Endothelial cell of hepatic sinusoid (primary cell): ENCODE results near the gene PCDHGB2.
"Not testable (repeated sequence)": the region's sequence is repeated elsewhere in the genome, so short reads cannot be mapped to it uniquely, and the experiment has no call there.

Experiments
- in situ Hi-C: cut with HindIII; loops from 2 replicates; pipeline ENCODE4 v1.10.0; 2017; ENCODE audit warnings: low sequenced_read_pairs

Gene PCDHGB2

GRCh38 chr5:141359790-141360426, at the start of gene PCDHGB2:
PCDHGB2 (plus strand) TSS chr5:141359994; CDS start chr5:141360136, 142 bp downstream.
- in situ Hi-C loops: no loop called here

DNA sequence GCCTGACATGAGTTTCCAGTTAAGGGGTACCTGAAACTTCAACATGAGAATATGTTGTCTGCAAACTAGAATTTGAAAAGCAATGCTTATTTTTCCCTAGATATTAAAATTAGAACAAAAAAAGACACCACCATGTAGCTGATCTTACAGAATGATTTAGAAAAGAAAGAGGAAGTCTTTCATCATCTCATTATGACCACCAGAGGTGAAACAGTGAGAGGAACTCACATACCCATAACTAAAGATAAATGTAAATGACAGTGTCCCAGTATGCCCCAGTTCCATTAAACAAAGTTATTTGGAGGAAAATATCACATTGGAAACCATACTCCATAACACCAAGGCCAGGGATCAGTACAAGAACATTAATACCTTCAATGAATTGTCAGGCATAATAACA, 46.1 kb upstream of the PCDHGB2 start:
- in situ Hi-C loops: no loop called here

DNA sequence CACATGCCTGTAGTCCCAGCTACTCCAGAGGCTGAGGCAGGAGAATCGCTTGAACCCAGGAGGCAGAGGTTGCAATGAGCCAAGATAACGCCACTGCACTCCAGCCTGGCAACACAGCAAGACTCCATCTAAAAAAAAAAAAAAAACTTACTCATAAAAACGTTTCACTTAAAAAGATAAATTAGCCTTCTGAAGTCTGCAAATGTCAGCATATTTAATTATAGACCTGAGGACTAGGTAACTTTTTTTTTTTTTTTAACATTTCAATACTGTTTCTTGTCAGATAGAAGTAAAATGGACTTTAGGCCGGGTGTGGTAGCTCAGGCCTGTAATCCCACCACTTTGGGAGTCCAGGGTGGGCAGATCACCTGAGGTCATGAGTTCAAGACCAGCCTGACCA, 42.8 kb upstream of the PCDHGB2 start:
- in situ Hi-C loops: not testable (repeated sequence)

DNA sequence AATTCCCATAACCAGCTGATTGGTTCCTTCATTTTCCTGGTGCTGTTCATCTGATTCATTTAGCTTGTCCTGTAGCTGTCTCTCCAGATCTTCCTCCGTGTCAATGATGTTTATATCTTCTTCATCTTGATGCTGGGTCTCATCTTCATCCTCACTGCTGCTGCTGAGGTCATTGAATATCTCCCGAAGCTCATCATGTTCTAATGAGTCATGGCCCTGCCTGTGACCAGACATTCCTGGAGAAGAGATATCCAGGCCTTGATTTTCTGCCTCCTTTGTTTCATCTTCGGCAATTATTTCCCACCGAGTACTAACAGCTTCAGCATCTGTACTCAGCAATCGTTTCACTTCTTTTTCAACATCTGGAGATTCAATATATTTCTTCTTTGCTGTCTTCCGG, 40.6 kb upstream of the PCDHGB2 start:
- in situ Hi-C loops: no loop called here

- in situ Hi-C loops: no loop called here
Measured at GRCh38 chr5:141319699-141320098, 40.1 kb upstream of the PCDHGB2 start.

- in situ Hi-C loops: no loop called here
Measured at GRCh38 chr5:141320225-141321169, 39.3 kb upstream of the PCDHGB2 start, which contains the start of gene TAF7. TAF7 (minus strand) TSS chr5:141320784; CDS start chr5:141320044, 740 bp downstream.

GRCh38 chr5:141322261-141322660, 37.5 kb upstream of the PCDHGB2 start:
- in situ Hi-C loops: no loop called here

- in situ Hi-C loops: loop anchor here (5.0 kb wide), 1 partner anchor 66 kb away; the partner anchor contains the start of gene PCDHGA8
Measured at GRCh38 chr5:141326088-141326854, 33.5 kb upstream of the PCDHGB2 start.

DNA sequence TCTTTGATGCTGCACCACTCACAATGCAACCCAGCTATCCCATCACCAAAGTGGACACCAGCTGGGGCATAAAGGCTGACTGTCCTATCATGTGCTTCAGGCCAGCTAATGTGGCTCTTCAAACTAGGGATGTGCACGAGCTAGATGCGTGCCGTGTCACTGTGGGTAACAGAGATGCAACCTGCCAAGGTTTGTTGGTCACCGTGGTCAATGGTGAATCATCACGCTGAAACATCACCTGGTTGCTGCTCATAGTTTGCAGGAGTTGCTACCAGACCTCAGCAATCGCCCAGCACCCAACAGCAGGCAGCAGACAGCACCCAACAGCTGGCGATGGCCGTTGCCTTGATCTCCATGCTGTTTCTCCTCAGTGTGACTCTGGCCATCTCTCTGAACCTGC, 31.6 kb upstream of the PCDHGB2 start:
- in situ Hi-C loops: loop anchor here (5.0 kb wide), 1 partner anchor 64 kb away; the partner anchor contains the start of gene PCDHGA8

GRCh38 chr5:141330299-141331080, 29.3 kb upstream of the PCDHGB2 start, which contains the start of gene PCDHGA1:
PCDHGA1 (plus strand) TSS chr5:141330514.
- in situ Hi-C loops: no loop called here

DNA sequence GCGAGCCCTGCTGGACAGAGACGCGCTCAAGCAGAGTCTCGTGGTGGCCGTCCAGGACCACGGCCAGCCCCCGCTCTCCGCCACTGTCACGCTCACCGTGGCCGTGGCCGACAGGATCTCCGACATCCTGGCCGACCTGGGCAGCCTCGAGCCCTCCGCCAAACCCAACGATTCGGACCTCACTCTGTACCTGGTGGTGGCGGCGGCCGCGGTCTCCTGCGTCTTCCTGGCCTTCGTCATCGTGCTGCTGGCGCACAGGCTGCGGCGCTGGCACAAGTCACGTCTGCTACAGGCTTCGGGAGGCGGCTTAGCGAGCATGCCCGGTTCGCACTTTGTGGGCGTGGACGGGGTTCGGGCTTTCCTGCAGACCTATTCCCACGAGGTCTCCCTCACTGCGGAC, 27.2 kb upstream of the PCDHGB2 start:
- in situ Hi-C loops: not testable (repeated sequence)

- in situ Hi-C loops: loop anchor here (5.0 kb wide), 1 partner anchor 89 kb away; no protein-coding TSS in a partner anchor
Measured at GRCh38 chr5:141338538-141339306, 21.1 kb upstream of the PCDHGB2 start, which contains the start of gene PCDHGA2. PCDHGA2 (plus strand) TSS chr5:141338760.

- in situ Hi-C loops: not testable (repeated sequence)
Measured at GRCh38 chr5:141340781-141341354, 18.9 kb upstream of the PCDHGB2 start.

- in situ Hi-C loops: no loop called here
Measured at GRCh38 chr5:141342773-141343172, 17.0 kb upstream of the PCDHGB2 start.

DNA sequence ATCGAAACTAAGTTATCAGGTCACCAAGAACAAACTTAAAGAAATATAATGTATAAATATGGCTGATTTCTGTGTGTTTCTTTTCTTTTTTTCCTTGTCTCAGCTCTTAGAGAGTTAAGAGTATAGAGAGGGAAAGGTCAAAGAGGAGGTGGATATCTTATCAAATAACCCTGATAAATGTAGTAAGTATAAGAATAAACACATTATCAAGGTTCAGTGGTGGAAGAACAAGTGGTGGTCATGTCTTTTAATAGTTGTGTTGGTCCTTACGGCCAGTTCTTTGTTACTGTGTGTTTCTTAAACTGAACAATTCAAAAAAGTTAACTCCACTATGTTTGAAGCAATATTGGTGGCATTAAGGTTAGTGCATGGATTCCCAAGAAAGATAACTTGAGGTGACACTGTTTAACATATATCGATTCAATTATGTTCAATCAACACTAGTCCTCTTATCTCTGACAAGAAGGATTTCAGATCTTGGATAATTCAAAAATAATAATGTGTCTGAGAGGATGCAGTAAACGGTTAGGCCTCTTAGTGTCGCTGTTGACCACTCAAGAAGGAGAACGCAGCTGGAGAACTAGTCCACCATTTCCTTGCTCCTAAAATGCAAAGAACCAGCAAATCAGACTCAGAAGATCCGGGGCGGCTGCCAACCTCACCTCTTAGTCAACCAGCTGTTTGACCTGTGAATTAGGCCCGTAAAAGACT, 16.4 kb upstream of the PCDHGB2 start, which contains the start of gene PCDHGA3:
Gene PCDHGA3, plus strand, starts transcription at position 588 of the 711 bp plus-strand sequence. CDS start 205 bp downstream, outside the sequence.
- in situ Hi-C loops: no loop called here

GRCh38 chr5:141343953-141344463, 15.8 kb upstream of the PCDHGB2 start:
- in situ Hi-C loops: no loop called here

DNA sequence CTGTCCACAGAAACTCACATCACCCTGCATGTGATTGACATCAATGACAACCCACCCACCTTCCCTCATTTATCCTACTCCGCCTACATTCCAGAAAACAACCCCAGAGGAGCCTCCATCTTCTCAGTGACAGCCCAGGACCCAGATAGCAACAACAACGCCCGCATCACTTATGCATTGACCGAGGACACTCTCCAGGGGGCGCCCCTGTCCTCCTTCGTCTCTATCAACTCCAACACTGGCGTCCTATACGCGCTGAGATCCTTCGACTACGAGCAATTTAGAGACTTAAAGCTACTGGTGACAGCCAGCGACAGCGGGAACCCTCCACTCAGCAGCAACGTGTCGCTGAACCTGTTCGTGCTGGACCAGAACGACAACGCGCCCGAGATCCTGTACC, 14.5 kb upstream of the PCDHGB2 start:
- in situ Hi-C loops: no loop called here

DNA sequence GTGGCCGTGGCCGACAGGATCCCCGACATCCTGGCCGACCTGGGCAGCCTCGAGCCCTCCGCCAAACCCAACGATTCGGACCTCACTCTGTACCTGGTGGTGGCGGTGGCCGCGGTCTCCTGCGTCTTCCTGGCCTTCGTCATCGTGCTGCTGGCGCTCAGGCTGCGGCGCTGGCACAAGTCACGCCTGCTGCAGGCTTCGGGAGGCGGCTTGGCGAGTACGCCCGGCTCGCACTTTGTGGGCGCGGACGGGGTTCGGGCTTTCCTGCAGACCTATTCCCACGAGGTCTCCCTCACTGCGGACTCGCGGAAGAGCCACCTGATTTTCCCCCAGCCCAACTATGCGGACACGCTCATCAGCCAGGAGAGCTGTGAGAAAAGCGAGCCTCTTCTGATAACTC, 13.8 kb upstream of the PCDHGB2 start:
- in situ Hi-C loops: not testable (repeated sequence)
